ENCODE data around the gene ALDH18A1.

DNA sequence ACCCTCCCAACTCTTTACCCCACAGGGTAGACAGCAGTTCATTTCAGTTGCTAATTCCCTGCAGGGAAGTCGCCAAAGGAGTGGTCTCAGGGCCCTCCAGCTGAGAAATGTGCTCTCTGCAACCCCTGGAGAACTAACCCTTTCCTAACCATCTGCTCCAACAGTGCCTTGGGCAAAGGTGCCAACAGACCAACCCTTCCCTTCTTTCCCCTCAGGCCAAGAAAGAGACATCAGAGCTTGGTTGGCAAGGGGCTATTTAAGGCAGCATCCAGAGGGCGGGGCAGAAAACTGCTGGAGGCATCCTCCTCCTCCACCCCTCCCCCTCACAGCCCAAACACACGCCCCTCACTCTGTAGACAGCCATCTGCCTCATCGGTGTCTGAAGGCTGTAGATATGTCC, 97.0 kb downstream of the ALDH18A1 start:
- no peak for TF ChIP-seq EZH2 (IDR thresholded peaks at IDR 0.05; ENCODE audit: borderline replicate concordance, low read depth, low read length, severe bottlenecking)
- TF ChIP-seq FOS (IDR thresholded peaks at IDR 0.05; ENCODE audit: borderline replicate concordance, insufficient read depth, low read length): no peak
- TF ChIP-seq POLR2A (IDR thresholded peaks at IDR 0.05; ENCODE audit: low read depth, low read length): no peak
- no peak for TF ChIP-seq CTCF (IDR thresholded peaks at IDR 0.05; ENCODE audit: extremely low read depth in 1 of 2, insufficient read depth in 1 of 2, low read depth in 1 of 2, low read length in 2 of 2)
- TF ChIP-seq MAX (IDR thresholded peaks at IDR 0.05; ENCODE audit: insufficient read depth, insufficient read length): no peak
- no peak for TF ChIP-seq MYC (IDR thresholded peaks at IDR 0.05; ENCODE audit: low read depth, low read length)
